ENCODE data around the gene PORCN. TPM values are rescaled to one million over a fixed set of nuclear protein-coding genes. Genes with fewer than 3 reads are reported as not detected.
"Not testable (repeated sequence)": the region's sequence is repeated elsewhere in the genome, so short reads cannot be mapped to it uniquely, and the experiment has no call there.

PORCN gene
- total RNA-seq, 1 donor from 2014 or later: 4.9 TPM

- DNase-seq: no peak
Observed at GRCh38 chrX:48514126-48514806, 5.5 kb downstream of the PORCN start.

GRCh38 chrX:48514868-48515460 is 6.2 kb downstream of the PORCN start:
- no peak for DNase-seq

GRCh38 chrX:48515842-48516241 is 7.0 kb downstream of the PORCN start:
- DNase-seq: no peak

- no peak for DNase-seq
Observed at GRCh38 chrX:48516285-48516684, 7.5 kb downstream of the PORCN start.

- no peak for DNase-seq
Observed at GRCh38 chrX:48516987-48517386, 8.2 kb downstream of the PORCN start.

- DNase-seq: not testable (repeated sequence)
Observed at GRCh38 chrX:48519481-48519880, 10.7 kb downstream of the PORCN start.

GRCh38 chrX:48520455-48520854 is 11.7 kb downstream of the PORCN start:
- DNase-seq: no peak

- DNase-seq: peak; percentile 2
Observed at GRCh38 chrX:48520976-48521352, 12.2 kb downstream of the PORCN start.

- peak; percentile 87 for DNase-seq
Observed at GRCh38 chrX:48521353-48522243, 12.8 kb downstream of the PORCN start, which contains the start of gene EBP. TSS of gene EBP (plus strand) at chrX:48521808. CDS start at chrX:48523772, 1,964 bp downstream.

GRCh38 chrX:48522291-48522690 is 13.5 kb downstream of the PORCN start:
- DNase-seq: peak; percentile 0

GRCh38 chrX:48523682-48524081 is 14.9 kb downstream of the PORCN start:
- no peak for DNase-seq

- not testable (repeated sequence) for DNase-seq
Observed at GRCh38 chrX:48525853-48526252, 17.1 kb downstream of the PORCN start.

GRCh38 chrX:48530736-48531135 is 21.9 kb downstream of the PORCN start:
- DNase-seq: no peak

GRCh38 chrX:48531358-48531959 is 22.7 kb downstream of the PORCN start:
- peak; percentile 28 for DNase-seq

- no peak for DNase-seq
Observed at GRCh38 chrX:48532161-48532560, 23.4 kb downstream of the PORCN start.

GRCh38 chrX:48533165-48533564 is 24.4 kb downstream of the PORCN start:
- DNase-seq: no peak

GRCh38 chrX:48538641-48539344 is 30.0 kb downstream of the PORCN start:
- DNase-seq: no peak

GRCh38 chrX:48539345-48540027 is 30.7 kb downstream of the PORCN start, which contains the start of gene TBC1D25:
TSS of gene TBC1D25 (plus strand) at chrX:48539714. CDS start at chrX:48539798, 84 bp downstream.
- peak; percentile 97 for DNase-seq

- DNase-seq: peak; percentile 56
Observed at GRCh38 chrX:48540028-48540375, 31.2 kb downstream of the PORCN start.

GRCh38 chrX:48540480-48540879 is 31.7 kb downstream of the PORCN start:
- no peak for DNase-seq

GRCh38 chrX:48541140-48541814 is 32.5 kb downstream of the PORCN start:
- DNase-seq: no peak

All from dermis blood vessel endothelial cell (primary cell).